Stomach (tissue), 9 donors: ENCODE results near the gene HDHD5. TPM values are rescaled to one million over a fixed set of nuclear protein-coding genes. Genes with fewer than 3 reads are reported as not detected.
A peak's percentile ranks its signal among the peaks of the same experiment; 100 is the strongest.

Source experiments
- DNase-seq, 2 donors: peaks; one replicate each; pipeline versions ENCODE4 v3.0.0 to v3.0.0-alpha.2; 2013 to 2019
- H3K27ac ChIP-seq, 5 donors: fragments of 200-600 bp in 4 of 5; sonication (generic) in 4 of 5; one replicate each; pipeline ENCODE4 v1.5.1; 2013 to 2019; ENCODE audit warnings: mild to moderate bottlenecking in 1 of 5, moderate library complexity in 1 of 5
- H3K27me3 ChIP-seq, 3 donors: fragments of 200-600 bp; sonication (generic); one replicate each; pipeline ENCODE4 v1.5.1; 2017 to 2019; ENCODE audit warnings: mixed run types in 1 of 3
- H3K36me3 ChIP-seq, 4 donors: fragments of 200-600 bp; sonication (generic); 1 replicate in 3 of 4; 2 replicates in 1 of 4; pipeline ENCODE4 v1.5.1; 2016 to 2019
- H3K4me1 ChIP-seq, 4 donors: fragments of 200-600 bp; sonication (generic); one replicate each; pipeline ENCODE4 v1.5.1; 2016 to 2019
- H3K4me3 ChIP-seq, 4 donors: fragments of 200-600 bp; sonication (generic) in 3 of 4; one replicate each; pipeline ENCODE4 v1.5.1; 2016 to 2019; ENCODE audit warnings: mild to moderate bottlenecking in 1 of 4
- H3K9me3 ChIP-seq, 4 donors: fragments of 200-600 bp; sonication (generic); one replicate each; pipeline ENCODE4 v1.5.1; 2016 to 2019
- EP300 ChIP-seq: sonication (generic); formaldehyde crosslinking; IDR thresholded peaks from one replicate; pipeline ENCODE4 v1.6.1; 2017; ENCODE audit warnings: antibody characterized with exemption
- POLR2A ChIP-seq, 4 donors: fragments of 450-650 bp; IDR thresholded peaks; one replicate each; pipeline ENCODE4 v1.6.1; 2016; ENCODE audit warnings: antibody characterized with exemption in 4 of 4, control low read depth in 2 of 4, mild to moderate bottlenecking in 1 of 4, moderate library complexity in 1 of 4
- POLR2AphosphoS5 ChIP-seq, 3 donors: sonication (generic); formaldehyde crosslinking; IDR thresholded peaks; one replicate each; pipeline ENCODE4 v1.6.1; 2016; ENCODE audit warnings: antibody characterized with exemption in 3 of 3
- WGBS, 5 donors: extraction: QIAGEN DNeasy Blood & Tissue Kit in 3 of 5; methylation state at CpG; one replicate each; pipeline versions ENCODE4 v1.1.5 to v1.1.7; 2013 to 2018; 5-methylcytosine and 5-hydroxymethylcytosine counted together
- intact Hi-C: fragments of 100-400 bp; cut with DNase I; formaldehyde crosslinking; loops from one replicate; pipeline ENCODE4 v1.15.1; 2023; ENCODE audit warnings: low total_unique reads
- polyA plus RNA-seq, 3 donors: library from polyadenylated mRNA; stranded (reverse); fragments of 200-250 nt; gene quantifications; one replicate each; pipeline ENCODE4 v1.2.3, GENCODE V29; 2013
- total RNA-seq, 5 donors: library from RNA; depleted of rRNA; stranded (reverse); fragments of >200 nt; gene quantifications; one replicate each; pipeline versions ENCODE4 v1.1.0 to v1.2.3, GENCODE V29; 2014 to 2016
- TF ChIP-seq, protein P1 (sequence below), 7 experiments: fragments of 450-650 bp in 4 of 7; fragments of 200-600 bp in 3 of 7; sonication (generic) in 3 of 7; IDR thresholded peaks; one replicate each; pipeline ENCODE4 v1.5.1; 2016 to 2019; ENCODE audit warnings: antibody characterized with exemption in 7 of 7, control low read depth in 2 of 7, mild to moderate bottlenecking in 1 of 7
- donor health status: healthy with polysubstance abuse.
- donor health status: Bipolar disorder and iron deficiency.
- donor health status: healthy.

The HDHD5 gene
- total and polyA plus RNA-seq, 8 donors: 22.8 to 190 (median 34.0) TPM

DNA sequence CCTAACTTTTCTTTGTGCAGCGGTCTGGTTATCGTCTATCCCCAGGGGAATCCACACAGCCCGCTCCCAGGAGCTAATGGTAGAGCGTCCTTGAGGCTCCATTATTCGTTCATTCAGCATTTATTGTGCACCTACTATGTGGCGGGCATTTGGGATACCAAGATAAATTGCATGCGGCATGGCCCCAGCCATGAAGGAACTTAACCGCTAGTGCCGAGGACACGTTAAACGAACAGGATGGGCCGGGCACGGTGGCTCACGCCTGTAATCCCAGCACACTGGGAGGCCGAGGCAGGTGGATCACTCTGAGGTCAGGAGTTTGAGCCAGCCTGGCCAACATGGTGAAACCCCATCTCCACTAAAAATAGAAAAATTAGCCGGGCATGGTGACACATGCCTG lies 49.1 kb downstream of the HDHD5 start:
- H3K9me3 ChIP-seq: no peaks in the 10 kb centered on the region
- H3K27ac ChIP-seq: no peak overlapping the region
- H3K4me1 ChIP-seq: peaks cover 0 to 28% (median 0%) of the 10 kb centered on the region in 4 donors
- H3K4me3 ChIP-seq: no peak overlapping the region
- intact Hi-C loops: no loop called here
- H3K27me3 ChIP-seq: no peaks in the 10 kb centered on the region
- WGBS, 5 donors: 89 to 94% (median 90%) methylated on average over 16 of the region's 16 CpGs
- DNase-seq: no peak
- TF ChIP-seq POLR2AphosphoS5 (IDR thresholded peaks at IDR 0.05): no peak
- TF ChIP-seq EP300: no peak
- no peak for TF ChIP-seq POLR2A (IDR thresholded peaks at IDR 0.05)
- TF ChIP-seq, protein P1, sequence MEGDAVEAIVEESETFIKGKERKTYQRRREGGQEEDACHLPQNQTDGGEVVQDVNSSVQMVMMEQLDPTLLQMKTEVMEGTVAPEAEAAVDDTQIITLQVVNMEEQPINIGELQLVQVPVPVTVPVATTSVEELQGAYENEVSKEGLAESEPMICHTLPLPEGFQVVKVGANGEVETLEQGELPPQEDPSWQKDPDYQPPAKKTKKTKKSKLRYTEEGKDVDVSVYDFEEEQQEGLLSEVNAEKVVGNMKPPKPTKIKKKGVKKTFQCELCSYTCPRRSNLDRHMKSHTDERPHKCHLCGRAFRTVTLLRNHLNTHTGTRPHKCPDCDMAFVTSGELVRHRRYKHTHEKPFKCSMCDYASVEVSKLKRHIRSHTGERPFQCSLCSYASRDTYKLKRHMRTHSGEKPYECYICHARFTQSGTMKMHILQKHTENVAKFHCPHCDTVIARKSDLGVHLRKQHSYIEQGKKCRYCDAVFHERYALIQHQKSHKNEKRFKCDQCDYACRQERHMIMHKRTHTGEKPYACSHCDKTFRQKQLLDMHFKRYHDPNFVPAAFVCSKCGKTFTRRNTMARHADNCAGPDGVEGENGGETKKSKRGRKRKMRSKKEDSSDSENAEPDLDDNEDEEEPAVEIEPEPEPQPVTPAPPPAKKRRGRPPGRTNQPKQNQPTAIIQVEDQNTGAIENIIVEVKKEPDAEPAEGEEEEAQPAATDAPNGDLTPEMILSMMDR (IDR thresholded peaks at IDR 0.05): no peak
- H3K36me3 ChIP-seq: peaks cover 40 to 62% (median 61%) of the 10 kb centered on the region in 4 donors

DNA sequence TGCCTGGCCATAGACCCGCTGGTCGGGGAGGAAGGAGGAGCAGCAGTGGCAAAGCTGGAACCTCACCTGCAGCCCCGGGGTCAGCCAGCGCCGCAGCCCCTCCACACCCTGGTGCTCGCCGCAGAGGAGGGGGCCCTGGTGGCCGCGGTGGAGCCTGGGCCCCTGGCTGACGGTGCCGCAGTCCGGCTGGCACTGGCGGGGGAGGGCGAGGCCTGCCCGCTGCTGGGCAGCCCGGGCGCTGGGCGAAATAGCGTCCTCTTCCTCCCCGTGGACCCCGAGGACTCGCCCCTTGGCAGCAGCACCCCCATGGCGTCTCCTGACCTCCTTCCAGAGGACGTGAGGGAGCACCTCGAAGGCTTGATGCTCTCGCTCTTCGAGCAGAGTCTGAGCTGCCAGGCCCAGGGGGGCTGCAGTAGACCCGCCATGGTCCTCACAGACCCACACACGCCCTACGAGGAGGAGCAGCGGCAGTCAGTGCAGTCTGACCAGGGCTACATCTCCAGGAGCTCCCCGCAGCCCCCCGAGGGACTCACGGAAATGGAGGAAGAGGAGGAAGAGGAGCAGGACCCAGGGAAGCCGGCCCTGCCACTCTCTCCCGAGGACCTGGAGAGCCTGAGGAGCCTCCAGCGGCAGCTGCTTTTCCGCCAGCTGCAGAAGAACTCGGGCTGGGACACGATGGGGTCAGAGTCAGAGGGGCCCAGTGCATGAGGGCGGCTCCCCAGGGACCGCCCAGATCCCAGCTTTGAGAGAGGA lies 49.8 kb downstream of the HDHD5 start:
- H3K36me3 ChIP-seq: peaks cover 47 to 69% (median 68%) of the 10 kb centered on the region in 4 donors
- intact Hi-C loops: no loop called here
- no peaks in the 10 kb centered on the region for H3K9me3 ChIP-seq
- WGBS, 5 donors: 94 to 97% (median 95%) methylated on average over 28 to 42 of the region's 42 CpGs
- H3K27me3 ChIP-seq: no peaks in the 10 kb centered on the region
- TF ChIP-seq EP300 (no peak), POLR2AphosphoS5 (IDR thresholded peaks at IDR 0.05) (no peak), POLR2A (IDR thresholded peaks at IDR 0.05) (no peak)
- TF ChIP-seq, protein P1 (IDR thresholded peaks at IDR 0.05): no peak
- DNase-seq: no peak
- no peak overlapping the region for H3K27ac ChIP-seq
- peaks cover 0 to 24% (median 0%) of the 10 kb centered on the region in 4 donors for H3K4me1 ChIP-seq
- H3K4me3 ChIP-seq: no peak overlapping the region

DNA sequence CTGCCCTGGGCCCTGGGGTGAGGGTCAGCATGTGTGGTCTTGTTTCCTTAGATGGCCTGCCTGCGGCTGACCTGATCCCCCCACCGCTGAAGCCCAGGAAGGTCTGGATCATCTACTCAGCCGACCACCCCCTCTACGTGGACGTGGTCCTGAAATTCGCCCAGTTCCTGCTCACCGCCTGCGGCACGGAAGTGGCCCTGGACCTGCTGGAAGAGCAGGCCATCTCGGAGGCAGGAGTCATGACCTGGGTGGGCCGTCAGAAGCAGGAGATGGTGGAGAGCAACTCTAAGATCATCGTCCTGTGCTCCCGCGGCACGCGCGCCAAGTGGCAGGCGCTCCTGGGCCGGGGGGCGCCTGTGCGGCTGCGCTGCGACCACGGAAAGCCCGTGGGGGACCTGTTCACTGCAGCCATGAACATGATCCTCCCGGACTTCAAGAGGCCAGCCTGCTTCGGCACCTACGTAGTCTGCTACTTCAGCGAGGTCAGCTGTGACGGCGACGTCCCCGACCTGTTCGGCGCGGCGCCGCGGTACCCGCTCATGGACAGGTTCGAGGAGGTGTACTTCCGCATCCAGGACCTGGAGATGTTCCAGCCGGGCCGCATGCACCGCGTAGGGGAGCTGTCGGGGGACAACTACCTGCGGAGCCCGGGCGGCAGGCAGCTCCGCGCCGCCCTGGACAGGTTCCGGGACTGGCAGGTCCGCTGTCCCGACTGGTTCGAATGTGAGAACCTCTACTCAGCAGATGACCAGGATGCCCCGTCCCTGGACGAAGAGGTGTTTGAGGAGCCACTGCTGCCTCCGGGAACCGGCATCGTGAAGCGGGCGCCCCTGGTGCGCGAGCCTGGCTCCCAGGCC lies 50.6 kb downstream of the HDHD5 start:
- Histone ChIP-seq H3K4me3 (no peak overlapping the region), H3K4me1 (peaks cover 0 to 17% (median 0%) of the 10 kb centered on the region in 4 donors), H3K36me3 (peaks cover 48 to 73% (median 72%) of the 10 kb centered on the region in 4 donors), H3K9me3 (no peaks in the 10 kb centered on the region), H3K27ac (peak overlapping the region in 2 of 5 donors; percentile 53 to 64), H3K27me3 (no peaks in the 10 kb centered on the region)
- intact Hi-C loops: no loop called here
- DNase-seq: no peak
- no peak for TF ChIP-seq EP300
- TF ChIP-seq, protein P1 (IDR thresholded peaks at IDR 0.05): no peak
- no peak for TF ChIP-seq POLR2A (IDR thresholded peaks at IDR 0.05)
- TF ChIP-seq POLR2AphosphoS5 (IDR thresholded peaks at IDR 0.05): no peak
- 96 to 98% (median 97%) methylated on average over 47 to 66 of the region's 66 CpGs for WGBS, 5 donors

DNA sequence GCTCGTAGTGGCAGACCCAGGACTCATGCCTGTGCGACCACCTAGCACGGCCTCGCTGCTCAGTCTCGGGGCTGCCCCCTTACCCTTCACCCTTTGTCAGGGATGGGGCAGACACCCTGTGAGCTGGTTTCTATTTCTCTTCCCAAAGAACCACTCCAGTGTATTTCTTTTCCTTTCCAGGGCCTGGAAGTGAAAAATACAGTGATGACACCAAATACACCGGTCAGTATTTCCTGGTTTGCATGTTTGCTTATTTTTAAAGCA lies 51.6 kb downstream of the HDHD5 start:
- WGBS, 5 donors: 86 to 97% (median 90%) methylated on average over 6 of the region's 6 CpGs
- H3K27me3 ChIP-seq: no peaks in the 10 kb centered on the region
- H3K4me3 ChIP-seq: no peak overlapping the region
- peak overlapping the region in 2 of 5 donors; percentile 53 to 64 for H3K27ac ChIP-seq
- H3K4me1 ChIP-seq: peaks cover 0 to 22% (median 0%) of the 10 kb centered on the region in 4 donors
- H3K36me3 ChIP-seq: peaks cover 55 to 83% (median 82%) of the 10 kb centered on the region in 4 donors
- TF ChIP-seq, protein P1 (IDR thresholded peaks at IDR 0.05): no peak
- TF ChIP-seq POLR2AphosphoS5 (IDR thresholded peaks at IDR 0.05) (no peak), POLR2A (IDR thresholded peaks at IDR 0.05) (no peak), EP300 (no peak)
- no peaks in the 10 kb centered on the region for H3K9me3 ChIP-seq
- no peak for DNase-seq
- intact Hi-C loops: no loop called here
